Kidney epithelial cell (primary cell): ENCODE data around the gene CBFA2T3. TPM values are rescaled to one million over a fixed set of nuclear protein-coding genes. Genes with fewer than 3 reads are reported as not detected.

ENCODE experiments used
- DNase-seq: peaks from one replicate; pipeline ENCODE4 v3.0.0-alpha.2; 2010; ENCODE audit warnings: low read depth
- H3K27me3 ChIP-seq: 2 replicates; pipeline ENCODE4 v1.6.0; 2011; ENCODE audit warnings: low read length; ENCODE audit not compliant: control insufficient read depth, insufficient read depth
- H3K36me3 ChIP-seq: 2 replicates; pipeline ENCODE4 v1.5.1; 2011; ENCODE audit warnings: low read length; ENCODE audit not compliant: control insufficient read depth, insufficient read depth
- H3K4me3 ChIP-seq: 2 replicates; pipeline ENCODE4 v1.5.1; 2011; ENCODE audit warnings: low read depth, mild to moderate bottlenecking, control low read depth, low read length
- CTCF ChIP-seq: IDR thresholded peaks from 2 replicates; pipeline ENCODE4 v1.5.1; 2011; ENCODE audit warnings: mild to moderate bottlenecking, moderate library complexity, low read length, control low read depth, inconsistent platforms; ENCODE audit not compliant: insufficient read depth, poor library complexity, severe bottlenecking
- total RNA-seq: library from RNA; depleted of rRNA; stranded (reverse); fragments of >200 nt; gene quantifications from 2 replicates; pipeline ENCODE4 v1.2.3, GENCODE V29; 2015

CBFA2T3 gene
- total RNA-seq, 1 donor from 2014 or later: 0.63 TPM

GRCh38 chr16:88910284-88911135, 66.5 kb downstream of the CBFA2T3 start:
- DNase-seq: no peak
- Histone ChIP-seq H3K36me3 (no peaks in the 10 kb centered on the region), H3K4me3 (no peak overlapping the region), H3K27me3 (peaks cover 28% of the 10 kb centered on the region)
- no peak for TF ChIP-seq CTCF

- DNase-seq: no peak
- H3K27me3 ChIP-seq: peaks cover 28% of the 10 kb centered on the region
- no peaks in the 10 kb centered on the region for H3K36me3 ChIP-seq
- no peak overlapping the region for H3K4me3 ChIP-seq
- no peak for TF ChIP-seq CTCF
These were observed 67.4 kb downstream of the CBFA2T3 start for GRCh38 chr16:88909431-88910210.

GRCh38 chr16:88908307-88908706, 68.7 kb downstream of the CBFA2T3 start:
- Histone ChIP-seq H3K27me3 (peaks cover 26% of the 10 kb centered on the region), H3K36me3 (no peaks in the 10 kb centered on the region), H3K4me3 (no peak overlapping the region)
- DNase-seq: no peak
- TF ChIP-seq CTCF: no peak

- peaks cover 22% of the 10 kb centered on the region for H3K27me3 ChIP-seq
- TF ChIP-seq CTCF: no peak
- no peak for DNase-seq
- no peak overlapping the region for H3K4me3 ChIP-seq
- no peaks in the 10 kb centered on the region for H3K36me3 ChIP-seq
These were observed 69.2 kb downstream of the CBFA2T3 start for GRCh38 chr16:88907768-88908167.

GRCh38 chr16:88906535-88907105, 70.4 kb downstream of the CBFA2T3 start:
- Histone ChIP-seq H3K27me3 (peaks cover 18% of the 10 kb centered on the region), H3K36me3 (no peaks in the 10 kb centered on the region), H3K4me3 (no peak overlapping the region)
- TF ChIP-seq CTCF: no peak
- no peak for DNase-seq
